Peyer's patch (tissue), 4 donors: ENCODE results near the gene SIT1.

ENCODE experiments used
- CTCF ChIP-seq, 6 experiments: fragments of 450-650 bp in 4 of 6; fragments of 200-600 bp in 2 of 6; sonication (generic) in 1 of 6; IDR thresholded peaks; one replicate each; pipeline ENCODE4 v1.5.1; 2017 to 2019; ENCODE audit warnings: antibody characterized with exemption in 6 of 6, mild to moderate bottlenecking in 3 of 6, moderate library complexity in 1 of 6
- POLR2A ChIP-seq, 2 donors: fragments of 450-650 bp; IDR thresholded peaks; one replicate each; pipeline ENCODE4 v1.5.1; 2017; ENCODE audit warnings: antibody characterized with exemption in 2 of 2, mild to moderate bottlenecking in 2 of 2, moderate library complexity in 2 of 2

GRCh38 chr9:35606726-35607125 is 44.0 kb downstream of the SIT1 start:
- no peak for TF ChIP-seq CTCF (IDR thresholded peaks at IDR 0.05)
- no peak for TF ChIP-seq POLR2A (IDR thresholded peaks at IDR 0.05)
